ENCODE results near the gene MALSU1. TPM values are rescaled to one million over a fixed set of nuclear protein-coding genes. Genes with fewer than 3 reads are reported as not detected.

MALSU1 gene
- total and polyA plus RNA-seq, 2 of the 13 experiments (the other 11 are each of a cell fraction or from before 2014, with no cell fraction given): 72.0 to 141 TPM

DNA sequence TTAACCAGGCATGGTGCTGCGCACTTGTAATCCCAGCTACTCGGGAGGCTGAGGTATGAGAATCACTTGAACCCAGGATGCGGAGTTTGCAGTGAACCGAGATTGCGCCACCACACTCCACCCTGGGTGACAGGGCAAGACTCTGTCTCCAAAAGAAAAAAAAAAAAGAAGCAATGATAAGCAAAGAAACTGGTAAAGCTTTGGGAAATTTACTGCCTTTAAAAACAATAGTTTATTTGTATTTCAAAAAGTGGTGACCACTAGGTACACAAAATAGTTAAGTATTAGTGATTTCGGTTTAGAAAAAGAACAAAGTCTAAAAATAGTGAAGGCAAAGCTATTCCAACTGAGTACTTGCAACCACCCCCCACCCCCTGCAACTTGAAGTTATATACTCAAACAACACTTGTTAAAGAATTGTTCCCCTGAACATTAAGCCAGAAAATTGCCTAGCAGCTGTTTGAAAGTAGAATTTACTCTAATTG is 37.7 kb downstream of the MALSU1 start (continued):
- no peak; the same call in 1 of the 2 replicates for TF ChIP-seq SOX13 (IDR thresholded peaks at IDR 0.05)
- TF ChIP-seq SOX13 (CRISPR knock-in tag; conservative IDR thresholded peaks at IDR 0.05 in 1 of 2, IDR thresholded peaks at IDR 0.05 in 1 of 2): peak in 1 of 2 experiments; percentile 69; a peak in 2 of 4 replicates
- no peak for TF ChIP-seq ZNF468 (CRISPR knock-in tag; IDR thresholded peaks at IDR 0.05)
- TF ChIP-seq, protein P1, sequence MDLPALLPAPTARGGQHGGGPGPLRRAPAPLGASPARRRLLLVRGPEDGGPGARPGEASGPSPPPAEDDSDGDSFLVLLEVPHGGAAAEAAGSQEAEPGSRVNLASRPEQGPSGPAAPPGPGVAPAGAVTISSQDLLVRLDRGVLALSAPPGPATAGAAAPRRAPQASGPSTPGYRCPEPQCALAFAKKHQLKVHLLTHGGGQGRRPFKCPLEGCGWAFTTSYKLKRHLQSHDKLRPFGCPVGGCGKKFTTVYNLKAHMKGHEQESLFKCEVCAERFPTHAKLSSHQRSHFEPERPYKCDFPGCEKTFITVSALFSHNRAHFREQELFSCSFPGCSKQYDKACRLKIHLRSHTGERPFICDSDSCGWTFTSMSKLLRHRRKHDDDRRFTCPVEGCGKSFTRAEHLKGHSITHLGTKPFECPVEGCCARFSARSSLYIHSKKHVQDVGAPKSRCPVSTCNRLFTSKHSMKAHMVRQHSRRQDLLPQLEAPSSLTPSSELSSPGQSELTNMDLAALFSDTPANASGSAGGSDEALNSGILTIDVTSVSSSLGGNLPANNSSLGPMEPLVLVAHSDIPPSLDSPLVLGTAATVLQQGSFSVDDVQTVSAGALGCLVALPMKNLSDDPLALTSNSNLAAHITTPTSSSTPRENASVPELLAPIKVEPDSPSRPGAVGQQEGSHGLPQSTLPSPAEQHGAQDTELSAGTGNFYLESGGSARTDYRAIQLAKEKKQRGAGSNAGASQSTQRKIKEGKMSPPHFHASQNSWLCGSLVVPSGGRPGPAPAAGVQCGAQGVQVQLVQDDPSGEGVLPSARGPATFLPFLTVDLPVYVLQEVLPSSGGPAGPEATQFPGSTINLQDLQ (CRISPR knock-in tag; IDR thresholded peaks at IDR 0.05): no peak
- TF ChIP-seq POGZ (CRISPR knock-in tag; IDR thresholded peaks at IDR 0.05): peak; percentile 57; the same call in 1 of the 2 replicates
- TF ChIP-seq, protein P2, sequence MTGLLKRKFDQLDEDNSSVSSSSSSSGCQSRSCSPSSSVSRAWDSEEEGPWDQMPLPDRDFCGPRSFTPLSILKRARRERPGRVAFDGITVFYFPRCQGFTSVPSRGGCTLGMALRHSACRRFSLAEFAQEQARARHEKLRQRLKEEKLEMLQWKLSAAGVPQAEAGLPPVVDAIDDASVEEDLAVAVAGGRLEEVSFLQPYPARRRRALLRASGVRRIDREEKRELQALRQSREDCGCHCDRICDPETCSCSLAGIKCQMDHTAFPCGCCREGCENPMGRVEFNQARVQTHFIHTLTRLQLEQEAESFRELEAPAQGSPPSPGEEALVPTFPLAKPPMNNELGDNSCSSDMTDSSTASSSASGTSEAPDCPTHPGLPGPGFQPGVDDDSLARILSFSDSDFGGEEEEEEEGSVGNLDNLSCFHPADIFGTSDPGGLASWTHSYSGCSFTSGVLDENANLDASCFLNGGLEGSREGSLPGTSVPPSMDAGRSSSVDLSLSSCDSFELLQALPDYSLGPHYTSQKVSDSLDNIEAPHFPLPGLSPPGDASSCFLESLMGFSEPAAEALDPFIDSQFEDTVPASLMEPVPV (CRISPR knock-in tag; IDR thresholded peaks at IDR 0.05): no peak
- no peak for TF ChIP-seq ZNF878 (CRISPR knock-in tag; IDR thresholded peaks at IDR 0.05)
- TF ChIP-seq MTA3 (CRISPR knock-in tag; IDR thresholded peaks at IDR 0.05): no peak
- TF ChIP-seq TAF15 (IDR thresholded peaks at IDR 0.05; ENCODE audit: low read depth, low read length, poor library complexity, severe bottlenecking): no peak
- TF ChIP-seq CREB1 (IDR thresholded peaks at IDR 0.05): no peak
- peak; percentile 60 for TF ChIP-seq CREB1 (CRISPR knock-in tag; IDR thresholded peaks at IDR 0.05)
- TF ChIP-seq, protein P3, sequence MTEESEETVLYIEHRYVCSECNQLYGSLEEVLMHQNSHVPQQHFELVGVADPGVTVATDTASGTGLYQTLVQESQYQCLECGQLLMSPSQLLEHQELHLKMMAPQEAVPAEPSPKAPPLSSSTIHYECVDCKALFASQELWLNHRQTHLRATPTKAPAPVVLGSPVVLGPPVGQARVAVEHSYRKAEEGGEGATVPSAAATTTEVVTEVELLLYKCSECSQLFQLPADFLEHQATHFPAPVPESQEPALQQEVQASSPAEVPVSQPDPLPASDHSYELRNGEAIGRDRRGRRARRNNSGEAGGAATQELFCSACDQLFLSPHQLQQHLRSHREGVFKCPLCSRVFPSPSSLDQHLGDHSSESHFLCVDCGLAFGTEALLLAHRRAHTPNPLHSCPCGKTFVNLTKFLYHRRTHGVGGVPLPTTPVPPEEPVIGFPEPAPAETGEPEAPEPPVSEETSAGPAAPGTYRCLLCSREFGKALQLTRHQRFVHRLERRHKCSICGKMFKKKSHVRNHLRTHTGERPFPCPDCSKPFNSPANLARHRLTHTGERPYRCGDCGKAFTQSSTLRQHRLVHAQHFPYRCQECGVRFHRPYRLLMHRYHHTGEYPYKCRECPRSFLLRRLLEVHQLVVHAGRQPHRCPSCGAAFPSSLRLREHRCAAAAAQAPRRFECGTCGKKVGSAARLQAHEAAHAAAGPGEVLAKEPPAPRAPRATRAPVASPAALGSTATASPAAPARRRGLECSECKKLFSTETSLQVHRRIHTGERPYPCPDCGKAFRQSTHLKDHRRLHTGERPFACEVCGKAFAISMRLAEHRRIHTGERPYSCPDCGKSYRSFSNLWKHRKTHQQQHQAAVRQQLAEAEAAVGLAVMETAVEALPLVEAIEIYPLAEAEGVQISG (CRISPR knock-in tag; IDR thresholded peaks at IDR 0.05): 0 out of 2 replicates have a peak, but pooled peaks have one; percentile 35
- TF ChIP-seq ZNF891 (CRISPR knock-in tag; IDR thresholded peaks at IDR 0.05): no peak
- TF ChIP-seq TGIF2 (CRISPR knock-in tag; IDR thresholded peaks at IDR 0.05): no peak
- no peak for TF ChIP-seq ETS1 (CRISPR knock-in tag; IDR thresholded peaks at IDR 0.05)
- TF ChIP-seq, protein P4, sequence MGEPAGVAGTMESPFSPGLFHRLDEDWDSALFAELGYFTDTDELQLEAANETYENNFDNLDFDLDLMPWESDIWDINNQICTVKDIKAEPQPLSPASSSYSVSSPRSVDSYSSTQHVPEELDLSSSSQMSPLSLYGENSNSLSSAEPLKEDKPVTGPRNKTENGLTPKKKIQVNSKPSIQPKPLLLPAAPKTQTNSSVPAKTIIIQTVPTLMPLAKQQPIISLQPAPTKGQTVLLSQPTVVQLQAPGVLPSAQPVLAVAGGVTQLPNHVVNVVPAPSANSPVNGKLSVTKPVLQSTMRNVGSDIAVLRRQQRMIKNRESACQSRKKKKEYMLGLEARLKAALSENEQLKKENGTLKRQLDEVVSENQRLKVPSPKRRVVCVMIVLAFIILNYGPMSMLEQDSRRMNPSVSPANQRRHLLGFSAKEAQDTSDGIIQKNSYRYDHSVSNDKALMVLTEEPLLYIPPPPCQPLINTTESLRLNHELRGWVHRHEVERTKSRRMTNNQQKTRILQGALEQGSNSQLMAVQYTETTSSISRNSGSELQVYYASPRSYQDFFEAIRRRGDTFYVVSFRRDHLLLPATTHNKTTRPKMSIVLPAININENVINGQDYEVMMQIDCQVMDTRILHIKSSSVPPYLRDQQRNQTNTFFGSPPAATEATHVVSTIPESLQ (CRISPR knock-in tag; conservative IDR thresholded peaks at IDR 0.05): no peak
- no peak for TF ChIP-seq FOXA1 (IDR thresholded peaks at IDR 0.05)
- TF ChIP-seq FOXA1 (CRISPR knock-in tag; IDR thresholded peaks at IDR 0.05): peak; percentile 20; the same call in 1 of the 2 replicates
- no peak; the same call in 1 of the 2 replicates for TF ChIP-seq EHMT2 (IDR thresholded peaks at IDR 0.05; ENCODE audit: borderline replicate concordance, low read depth, low read length)
- TF ChIP-seq U2AF1 (optimal IDR thresholded peaks at IDR 0.05; ENCODE audit: low read depth, low read length): no peak
